GM23248 (cell line): ENCODE measurements around the gene KRT80.

Experiments
- EZH2 ChIP-seq: fragments of 200-600 bp; sonication (generic); IDR thresholded peaks from 2 replicates; pipeline ENCODE4 v1.6.1; 2018; ENCODE audit warnings: antibody characterized with exemption, mild to moderate bottlenecking; ENCODE audit not compliant: insufficient read depth, poor library complexity, severe bottlenecking
- EZH2phosphoT487 ChIP-seq: fragments of 200-600 bp; sonication (generic); IDR thresholded peaks from 2 replicates; pipeline ENCODE4 v1.6.1; 2018; ENCODE audit warnings: antibody characterized with exemption, moderate library complexity, mild to moderate bottlenecking, low read depth; ENCODE audit not compliant: insufficient read depth

- TF ChIP-seq EZH2phosphoT487 (no peak), EZH2 (no peak)
Observed at GRCh38 chr12:52183544-52183910, 8.3 kb downstream of the KRT80 start.
